HL-60 (cell line): Measurements from ENCODE around the gene CDYL.
"Not testable (repeated sequence)": the region's sequence is repeated elsewhere in the genome, so short reads cannot be mapped to it uniquely, and the experiment has no call there.

Source experiments
- DNase-seq, 2 experiments: peaks; one replicate each; pipeline ENCODE4 v3.0.0-alpha.2; 2010 to 2020; ENCODE audit warnings: low read depth in 1 of 2, low spot score in 1 of 2
- H3K27ac ChIP-seq: fragments of 250-450 bp; sonication (Bioruptor Pico); replicated peaks from 2 replicates; pipeline ENCODE4 v1.5.1; 2020; ENCODE audit warnings: mild to moderate bottlenecking, moderate library complexity
- H3K27me3 ChIP-seq: fragments of 250-450 bp; sonication (Bioruptor Pico); 2 replicates; pipeline ENCODE4 v1.5.1; 2021; ENCODE audit warnings: mild to moderate bottlenecking, moderate library complexity; ENCODE audit not compliant: insufficient read depth, poor library complexity, severe bottlenecking
- H3K4me3 ChIP-seq: replicated peaks from 2 replicates; pipeline ENCODE4 v1.5.1; 2011; ENCODE audit warnings: mild to moderate bottlenecking, control low read depth, low read length; ENCODE audit not compliant: insufficient read depth
- CTCF ChIP-seq: IDR thresholded peaks from one replicate; pipeline ENCODE4 v1.5.1; 2011; ENCODE audit warnings: low read length, control low read depth, inconsistent platforms; ENCODE audit not compliant: insufficient read depth
- GABPA ChIP-seq: IDR thresholded peaks from 2 replicates; pipeline ENCODE4 v1.6.1; 2012; ENCODE audit warnings: low read depth
- POLR2AphosphoS5 ChIP-seq: IDR thresholded peaks from 2 replicates; pipeline ENCODE4 v1.6.1; 2012; ENCODE audit warnings: low read depth
- REST ChIP-seq: IDR thresholded peaks from 2 replicates; pipeline ENCODE4 v1.6.1; 2012; ENCODE audit warnings: low read depth; ENCODE audit not compliant: insufficient replicate concordance
- SPI1 ChIP-seq: IDR thresholded peaks from 2 replicates; pipeline ENCODE4 v1.6.1; 2012; ENCODE audit warnings: low read depth, mild to moderate bottlenecking, borderline replicate concordance

CDYL gene

GRCh38 chr6:4851035-4851434 is 74.8 kb downstream of the CDYL start:
- no peak for TF ChIP-seq POLR2AphosphoS5
- no peak for TF ChIP-seq GABPA
- no peak for TF ChIP-seq CTCF
- TF ChIP-seq REST: no peak
- TF ChIP-seq SPI1: no peak

GRCh38 chr6:4852186-4852585 is 76.0 kb downstream of the CDYL start:
- not testable (repeated sequence) for DNase-seq, H3K27ac ChIP-seq, H3K4me3 ChIP-seq, H3K27me3 ChIP-seq

More at GRCh38 chr6:4851035-4851434, 74.8 kb downstream of the CDYL start:
- no peak for DNase-seq
- Histone ChIP-seq H3K27ac (no peak overlapping the region), H3K27me3 (no peaks in the 10 kb centered on the region), H3K4me3 (no peak overlapping the region)

GRCh38 chr6:4852938-4853337 is 76.7 kb downstream of the CDYL start:
- TF ChIP-seq GABPA: no peak
- TF ChIP-seq SPI1: no peak
- no peak for TF ChIP-seq CTCF
- TF ChIP-seq REST: no peak
- no peak for TF ChIP-seq POLR2AphosphoS5
- Histone ChIP-seq H3K4me3 (no peak overlapping the region), H3K27ac (no peak overlapping the region), H3K27me3 (no peaks in the 10 kb centered on the region)
- no peak for DNase-seq

GRCh38 chr6:4853349-4853748 is 77.1 kb downstream of the CDYL start:
- no peak for TF ChIP-seq GABPA
- TF ChIP-seq REST: peak; percentile 80
- no peaks in the 10 kb centered on the region for H3K27me3 ChIP-seq
- no peak overlapping the region for H3K4me3 ChIP-seq
- H3K27ac ChIP-seq: no peak overlapping the region
- DNase-seq: no peak
